Measurements from ENCODE around the gene TMEM233. TPM values are rescaled to one million over a fixed set of nuclear protein-coding genes. Genes with fewer than 3 reads are reported as not detected.

The TMEM233 gene
- total RNA-seq, 1 donor from 2014 or later: not detected

DNA sequence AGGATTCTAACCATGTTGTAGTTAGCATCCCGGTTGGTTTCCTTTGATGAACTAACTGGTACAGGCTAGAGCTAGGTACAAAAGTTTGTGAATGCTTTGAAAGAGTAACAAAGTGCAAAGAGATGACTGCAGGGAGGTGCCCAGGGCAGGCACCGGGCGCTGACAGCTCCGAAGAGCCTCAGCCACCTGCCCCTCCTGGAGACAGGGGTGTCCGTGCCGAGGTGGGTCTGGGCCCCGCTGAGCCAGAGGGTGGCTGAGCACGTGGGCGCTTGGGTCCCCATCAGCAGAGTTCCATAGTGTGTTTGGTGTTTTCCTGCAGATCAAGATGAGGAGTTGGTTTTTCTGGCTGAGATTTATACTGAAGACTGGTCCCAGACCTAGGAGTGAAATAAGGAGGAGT lies 94.3 kb downstream of the TMEM233 start:
- DNase-seq (ENCODE audit: low spot score): no peak
- Mint-ChIP-seq H3K36me3 (ENCODE audit: low read depth) (no peaks in the 10 kb centered on the region), H3K4me1 (ENCODE audit: low read depth) (peaks cover 17% of the 10 kb centered on the region), H3K4me3 (ENCODE audit: unreplicated experiment) (no peak overlapping the region), H3K27ac (ENCODE audit: unreplicated experiment) (no peak overlapping the region), H3K27me3 (ENCODE audit: low read depth) (no peaks in the 10 kb centered on the region), H3K9me3 (ENCODE audit: low read depth) (no peaks in the 10 kb centered on the region)
- TF ChIP-seq, protein P1, sequence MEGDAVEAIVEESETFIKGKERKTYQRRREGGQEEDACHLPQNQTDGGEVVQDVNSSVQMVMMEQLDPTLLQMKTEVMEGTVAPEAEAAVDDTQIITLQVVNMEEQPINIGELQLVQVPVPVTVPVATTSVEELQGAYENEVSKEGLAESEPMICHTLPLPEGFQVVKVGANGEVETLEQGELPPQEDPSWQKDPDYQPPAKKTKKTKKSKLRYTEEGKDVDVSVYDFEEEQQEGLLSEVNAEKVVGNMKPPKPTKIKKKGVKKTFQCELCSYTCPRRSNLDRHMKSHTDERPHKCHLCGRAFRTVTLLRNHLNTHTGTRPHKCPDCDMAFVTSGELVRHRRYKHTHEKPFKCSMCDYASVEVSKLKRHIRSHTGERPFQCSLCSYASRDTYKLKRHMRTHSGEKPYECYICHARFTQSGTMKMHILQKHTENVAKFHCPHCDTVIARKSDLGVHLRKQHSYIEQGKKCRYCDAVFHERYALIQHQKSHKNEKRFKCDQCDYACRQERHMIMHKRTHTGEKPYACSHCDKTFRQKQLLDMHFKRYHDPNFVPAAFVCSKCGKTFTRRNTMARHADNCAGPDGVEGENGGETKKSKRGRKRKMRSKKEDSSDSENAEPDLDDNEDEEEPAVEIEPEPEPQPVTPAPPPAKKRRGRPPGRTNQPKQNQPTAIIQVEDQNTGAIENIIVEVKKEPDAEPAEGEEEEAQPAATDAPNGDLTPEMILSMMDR (IDR thresholded peaks at IDR 0.05): no peak

DNA sequence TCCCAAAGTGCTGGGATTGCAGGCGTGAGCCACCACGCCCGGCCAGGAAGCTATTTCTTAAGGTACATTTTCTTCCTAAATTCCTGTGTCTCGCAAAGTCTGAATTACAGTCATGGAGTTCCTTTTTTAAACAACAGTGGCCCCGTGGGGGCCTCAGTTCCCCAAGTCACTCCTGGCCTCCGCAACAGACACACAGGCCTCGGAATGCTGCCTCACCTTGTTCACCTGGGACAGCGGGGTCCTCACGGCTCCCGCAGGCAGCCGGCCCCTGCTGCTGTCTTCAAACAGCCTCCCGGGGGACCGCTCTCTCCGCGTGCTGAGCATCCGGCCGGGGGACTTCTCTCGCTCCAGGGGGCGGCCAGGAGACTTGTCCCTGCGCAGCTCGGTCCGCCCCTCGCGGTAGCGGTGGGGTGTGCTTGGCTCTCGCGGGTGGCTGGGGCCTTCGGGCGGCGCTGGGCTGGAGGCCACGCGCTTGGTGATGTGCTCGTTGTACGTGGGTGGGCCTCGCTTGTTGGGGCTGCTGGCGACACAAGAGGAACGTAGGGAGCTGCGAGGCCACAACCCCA lies 96.4 kb downstream of the TMEM233 start:
- Mint-ChIP-seq H3K9me3 (ENCODE audit: low read depth) (no peaks in the 10 kb centered on the region), H3K36me3 (ENCODE audit: low read depth) (no peaks in the 10 kb centered on the region), H3K4me3 (ENCODE audit: unreplicated experiment) (no peak overlapping the region), H3K4me1 (ENCODE audit: low read depth) (peaks cover 1% of the 10 kb centered on the region), H3K27ac (ENCODE audit: unreplicated experiment) (no peak overlapping the region), H3K27me3 (ENCODE audit: low read depth) (no peaks in the 10 kb centered on the region)
- TF ChIP-seq, protein P1 (IDR thresholded peaks at IDR 0.05): no peak
- no peak for DNase-seq (ENCODE audit: low spot score)

DNA sequence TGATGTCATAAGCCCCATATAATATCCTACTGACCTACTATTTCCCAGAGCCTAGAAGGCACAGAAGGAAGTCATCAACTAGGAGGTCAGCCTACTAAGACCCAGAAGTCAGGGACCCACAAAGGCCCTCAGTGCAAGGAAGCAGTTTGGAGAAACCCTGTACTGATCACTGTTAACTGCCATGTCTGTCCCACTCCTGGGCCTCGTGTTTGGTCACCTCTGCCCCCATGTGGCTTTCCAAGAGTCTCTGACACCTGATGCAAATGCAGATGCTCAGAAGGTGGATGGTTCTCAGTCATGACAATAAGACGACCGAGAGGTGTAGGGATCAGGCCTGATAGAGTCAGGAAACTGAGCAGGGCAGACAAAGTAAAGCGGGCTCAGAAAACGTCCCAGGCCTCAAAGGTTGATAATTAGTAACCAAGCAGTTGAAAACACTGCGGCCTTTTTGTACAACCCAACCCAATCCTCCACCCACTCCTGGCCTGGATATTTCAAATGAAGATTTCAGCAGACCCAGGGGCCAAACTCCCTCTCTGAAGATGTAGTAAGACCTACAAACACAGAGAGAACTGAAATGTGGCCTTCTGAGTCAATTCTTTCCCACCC lies 97.7 kb downstream of the TMEM233 start:
- no peaks in the 10 kb centered on the region for H3K9me3 Mint-ChIP-seq (ENCODE audit: low read depth)
- H3K4me1 Mint-ChIP-seq (ENCODE audit: low read depth): no peaks in the 10 kb centered on the region
- DNase-seq (ENCODE audit: low spot score): no peak
- H3K4me3 Mint-ChIP-seq (ENCODE audit: unreplicated experiment): no peak overlapping the region
- H3K27ac Mint-ChIP-seq (ENCODE audit: unreplicated experiment): no peak overlapping the region
- H3K27me3 Mint-ChIP-seq (ENCODE audit: low read depth): no peaks in the 10 kb centered on the region
- TF ChIP-seq, protein P1 (IDR thresholded peaks at IDR 0.05): no peak
- no peaks in the 10 kb centered on the region for H3K36me3 Mint-ChIP-seq (ENCODE audit: low read depth)

DNA sequence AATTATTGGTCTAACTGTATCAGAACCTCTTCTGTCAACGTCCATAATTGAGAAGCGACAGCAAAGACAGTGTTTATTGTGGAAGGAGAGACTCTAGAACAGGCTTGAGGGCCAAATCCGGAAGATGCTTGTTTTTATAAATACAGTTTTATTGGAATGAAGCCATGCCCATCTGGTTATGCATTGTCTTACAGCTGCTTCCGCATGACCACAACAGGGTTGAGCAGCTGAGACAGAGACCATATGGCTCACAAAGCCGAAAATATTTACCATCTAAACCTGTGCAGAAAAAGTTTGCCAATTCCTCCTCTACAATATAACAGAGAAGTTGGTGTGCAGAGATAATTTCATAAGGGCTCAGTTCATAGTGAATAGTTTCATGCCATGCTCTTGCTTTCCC lies 98.8 kb downstream of the TMEM233 start:
- Mint-ChIP-seq H3K4me3 (ENCODE audit: unreplicated experiment) (no peak overlapping the region), H3K36me3 (ENCODE audit: low read depth) (no peaks in the 10 kb centered on the region), H3K27ac (ENCODE audit: unreplicated experiment) (no peak overlapping the region), H3K9me3 (ENCODE audit: low read depth) (no peaks in the 10 kb centered on the region), H3K27me3 (ENCODE audit: low read depth) (no peaks in the 10 kb centered on the region), H3K4me1 (ENCODE audit: low read depth) (no peaks in the 10 kb centered on the region)
- TF ChIP-seq, protein P1 (IDR thresholded peaks at IDR 0.05): no peak
- no peak for DNase-seq (ENCODE audit: low spot score)

Other genes starting within 250 kb of the TMEM233 start
- gene PRKAB1, start 74.4 kb downstream of the TMEM233 start, total RNA-seq: 19.7 to 23.9 TPM (median 20.8 TPM) in 3 replicates

Data from chondrocyte (in vitro differentiated cells).